HG03135 (cell line): ENCODE measurements around the gene ZMIZ1.

Source experiments
- ATAC-seq: cut with Tn5 transposase; IDR thresholded peaks from one replicate; pipeline ENCODE4 v1.9.1; 2021; ENCODE audit warnings: mild to moderate bottlenecking, moderate library complexity; ENCODE audit not compliant: unreplicated experiment

ZMIZ1 gene

DNA sequence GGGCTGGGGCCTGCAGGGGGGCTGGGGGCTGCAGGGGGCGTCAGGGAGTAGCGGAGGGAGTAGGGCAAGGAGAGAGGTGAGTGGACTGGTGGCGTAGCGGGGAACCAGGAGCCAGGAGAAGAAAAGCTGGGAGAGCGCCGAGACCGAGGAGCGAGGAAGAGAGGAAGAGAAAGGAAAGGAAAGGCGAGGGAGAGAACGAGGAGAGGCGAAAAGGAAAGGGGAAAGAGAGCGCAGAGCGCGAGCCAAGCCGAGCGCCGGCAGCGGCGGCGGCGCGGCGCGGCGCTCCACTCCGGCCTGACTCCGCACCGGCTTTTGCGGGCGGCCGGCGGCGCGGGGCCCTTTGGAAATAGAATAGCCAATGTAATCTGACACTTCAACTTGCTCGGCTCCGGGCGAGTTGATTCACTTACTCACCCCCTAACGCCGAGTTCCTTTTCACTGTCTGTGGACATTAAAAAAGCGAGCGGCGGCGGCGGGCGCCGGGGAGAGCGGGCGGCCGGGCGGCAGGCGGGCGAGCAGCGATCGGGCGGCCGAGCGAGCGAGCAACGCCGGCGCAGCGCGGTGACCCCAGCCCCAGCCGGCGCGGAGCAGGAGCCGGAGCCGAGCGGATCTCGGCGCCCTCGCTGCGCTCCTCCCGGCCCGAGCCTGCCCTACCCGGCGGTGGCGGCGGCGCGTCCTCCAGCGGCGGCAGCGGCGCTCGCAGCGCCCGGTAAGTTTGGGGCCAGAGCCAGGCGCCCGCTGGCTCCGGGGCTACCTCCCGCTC is at the start of gene ZMIZ1:
Gene ZMIZ1 (plus strand): TSS at position 405 of the 763 bp plus-strand sequence. CDS start 132,667 bp downstream, outside the sequence.
- ATAC-seq = peak; percentile 54

DNA sequence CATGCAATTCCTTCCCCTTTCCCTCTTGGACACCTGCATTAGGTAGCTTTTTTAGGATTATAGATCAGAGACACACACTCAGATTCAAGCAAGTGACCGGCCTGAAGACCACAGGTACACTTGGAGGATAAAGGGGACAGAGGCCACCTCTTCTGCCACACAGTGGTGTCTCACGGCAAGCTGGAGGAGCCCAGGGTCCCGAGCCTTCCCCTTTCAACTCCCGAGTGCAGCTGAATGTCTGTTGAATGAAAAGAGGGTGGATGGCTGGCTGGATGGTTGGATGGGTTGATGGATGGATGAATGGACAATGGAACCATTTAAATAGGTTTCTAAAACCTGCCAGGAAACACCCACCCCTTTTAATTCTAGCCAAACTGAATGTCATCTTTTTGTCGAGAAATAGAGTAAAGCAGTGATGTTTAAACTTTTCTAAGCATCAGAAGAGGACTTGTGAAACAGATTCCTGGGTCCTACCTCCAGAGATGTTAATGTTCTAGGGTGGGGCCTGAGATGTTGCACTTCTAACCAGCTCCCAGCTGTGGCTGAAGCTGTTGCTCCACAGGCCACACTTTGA is 49.2 kb upstream of the ZMIZ1 start:
- ATAC-seq = no peak

GRCh38 chr10:79020015-79020491 is 48.7 kb upstream of the ZMIZ1 start:
- ATAC-seq = no peak

GRCh38 chr10:79020605-79021004 is 48.2 kb upstream of the ZMIZ1 start:
- no peak for ATAC-seq

DNA sequence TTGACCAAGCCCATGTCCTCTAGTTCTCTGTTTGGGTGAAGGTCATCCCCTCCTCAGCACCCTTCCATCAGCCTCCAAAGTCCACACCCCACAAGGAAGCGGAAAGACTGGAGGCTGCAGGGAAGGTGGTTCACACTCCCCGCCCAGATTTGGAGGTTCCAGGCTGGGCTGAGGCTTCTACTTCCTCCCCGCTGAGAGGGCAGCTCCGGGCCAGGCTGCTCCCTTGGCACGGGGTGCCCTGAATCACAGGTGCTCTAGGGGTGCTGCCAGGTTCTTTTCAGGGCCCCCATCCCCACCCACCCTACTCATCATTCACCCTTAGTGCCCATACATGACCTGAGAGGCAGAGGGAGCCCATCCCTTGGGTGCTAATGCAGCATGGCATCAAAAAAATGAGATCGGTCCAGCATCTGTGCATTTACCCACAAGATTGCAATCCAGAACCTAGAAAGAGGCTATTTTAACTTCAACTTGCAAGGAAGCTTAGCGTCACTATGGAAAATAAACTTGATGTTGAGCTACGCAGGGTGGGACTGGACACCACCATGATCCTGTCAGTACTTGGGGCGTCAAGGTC is 47.3 kb upstream of the ZMIZ1 start:
- no peak for ATAC-seq

DNA sequence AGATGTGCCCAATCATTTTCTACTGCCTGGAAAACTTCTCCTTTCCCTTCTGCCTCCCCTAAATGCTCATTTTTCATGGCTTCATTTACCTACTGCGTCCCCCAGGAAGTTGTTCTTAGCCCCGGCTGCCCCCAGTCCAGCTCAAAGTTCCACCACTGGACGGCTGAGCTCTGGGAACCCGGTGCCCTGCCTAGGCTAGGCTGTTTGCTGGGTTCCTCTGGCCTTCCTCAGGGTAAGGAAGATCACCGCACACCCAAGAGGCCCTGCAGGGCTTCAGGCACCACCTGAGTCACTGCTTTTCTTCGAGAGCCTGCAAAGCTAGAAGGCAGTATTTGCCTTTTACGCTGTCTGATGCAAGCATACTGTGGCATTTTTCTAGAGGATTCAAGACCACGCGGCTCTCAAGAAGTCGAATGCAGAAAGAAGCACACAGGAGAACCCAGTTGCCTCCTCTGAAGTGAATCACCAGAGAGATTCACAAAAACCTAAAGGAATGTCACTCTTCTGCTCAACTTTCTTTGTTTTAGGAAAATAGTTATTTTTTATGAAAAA is 46.7 kb upstream of the ZMIZ1 start:
- no peak for ATAC-seq

GRCh38 chr10:79022565-79023230 is 46.1 kb upstream of the ZMIZ1 start:
- ATAC-seq = no peak

GRCh38 chr10:79023240-79024162 is 45.3 kb upstream of the ZMIZ1 start:
- ATAC-seq = peak; percentile 76

DNA sequence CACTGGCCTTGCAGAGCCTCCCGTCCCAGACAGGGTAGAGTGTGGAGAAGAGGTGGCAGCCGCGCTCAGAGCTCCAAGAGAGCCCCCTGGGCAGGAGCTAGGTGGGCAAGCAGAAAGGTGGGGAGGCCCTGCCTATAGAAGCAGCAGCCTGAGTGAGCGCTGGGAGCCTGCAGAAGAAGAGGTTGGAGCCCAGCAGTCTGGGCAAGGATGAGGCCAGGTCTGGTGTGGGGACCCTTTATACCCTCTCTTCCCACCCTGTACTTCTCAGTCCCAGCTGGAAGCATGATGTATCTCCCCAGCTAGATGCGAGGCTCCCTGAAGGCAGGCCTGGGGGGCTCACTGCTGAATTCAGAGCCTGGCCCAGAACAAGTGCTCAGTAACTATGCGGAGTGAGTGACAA is 44.5 kb upstream of the ZMIZ1 start:
- ATAC-seq = no peak

DNA sequence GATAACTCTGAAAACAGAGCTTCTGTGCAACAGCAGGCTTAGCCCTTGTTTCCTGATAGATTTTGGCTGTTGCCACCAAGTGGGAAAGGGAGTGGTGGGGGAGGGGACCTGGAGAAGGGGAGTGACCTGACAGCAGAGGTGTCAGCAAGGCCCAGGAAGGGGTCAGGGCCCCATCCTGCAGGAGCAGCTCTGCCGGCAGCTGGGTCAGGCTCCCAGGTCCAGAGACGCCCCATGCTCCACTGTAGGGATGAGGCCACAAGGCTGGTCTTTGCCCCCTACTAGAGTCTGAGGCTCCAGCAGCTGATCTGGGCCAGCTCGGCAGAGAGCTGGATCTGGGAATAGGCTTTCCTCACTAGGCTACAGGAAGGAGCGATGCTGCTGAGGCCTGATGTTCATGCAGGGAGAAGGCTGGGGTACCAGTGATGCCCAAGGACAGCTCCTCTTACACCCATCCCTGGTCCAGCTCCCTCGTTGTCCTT is 44.0 kb upstream of the ZMIZ1 start:
- no peak for ATAC-seq

DNA sequence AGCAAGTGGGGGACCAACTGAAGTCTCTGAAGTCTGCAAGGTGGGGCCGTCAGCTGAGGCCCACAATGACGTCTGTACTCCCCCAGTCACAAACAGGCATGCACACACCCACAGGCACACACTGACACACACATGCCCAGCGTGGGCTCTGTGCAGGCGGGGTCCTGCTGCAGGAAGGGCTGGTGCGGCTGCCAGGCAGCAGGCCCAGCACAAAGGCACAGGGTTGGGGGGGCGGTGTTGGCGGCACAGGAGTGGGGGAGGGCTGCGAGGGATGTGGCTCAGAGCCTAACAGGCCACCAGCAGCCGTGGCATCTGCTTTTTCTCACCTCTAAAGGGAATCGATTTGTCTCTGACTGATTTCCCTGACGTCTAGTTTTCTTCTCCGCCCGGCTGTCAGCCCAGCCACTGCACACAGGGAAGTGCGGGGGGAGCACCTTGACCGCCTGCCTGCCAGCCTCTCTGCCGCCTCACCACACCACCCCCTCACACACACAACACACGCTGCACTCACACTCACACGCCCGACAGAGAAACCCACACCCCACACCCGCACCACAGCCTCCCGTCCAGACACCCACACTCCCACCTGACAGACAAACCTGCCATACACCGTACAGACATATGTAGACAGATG is 43.5 kb upstream of the ZMIZ1 start:
- ATAC-seq = no peak

- ATAC-seq = no peak
Observed at GRCh38 chr10:79026341-79026761, 42.4 kb upstream of the ZMIZ1 start.

- ATAC-seq = no peak
Observed at GRCh38 chr10:79026806-79027146, 42.0 kb upstream of the ZMIZ1 start.

GRCh38 chr10:79027147-79028055 is 41.4 kb upstream of the ZMIZ1 start:
- no peak for ATAC-seq

DNA sequence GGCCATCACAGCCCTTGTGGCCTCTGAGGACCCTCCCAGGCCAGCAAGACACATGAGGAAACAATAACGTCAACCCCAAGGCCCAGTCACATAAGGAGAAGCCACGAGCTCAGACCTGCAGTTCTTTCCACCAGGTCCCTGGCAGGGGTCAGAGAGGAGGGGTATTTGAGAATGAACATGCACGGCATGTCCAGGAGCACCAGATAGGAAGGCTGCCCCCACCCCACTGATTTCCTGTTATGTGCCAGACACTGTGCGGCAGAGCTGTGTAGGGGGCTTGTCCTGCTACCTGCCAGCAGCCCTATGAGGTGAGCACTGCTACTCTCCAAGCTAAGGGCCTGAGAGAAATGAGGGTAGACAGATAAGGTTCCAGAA is 40.7 kb upstream of the ZMIZ1 start:
- no peak for ATAC-seq

DNA sequence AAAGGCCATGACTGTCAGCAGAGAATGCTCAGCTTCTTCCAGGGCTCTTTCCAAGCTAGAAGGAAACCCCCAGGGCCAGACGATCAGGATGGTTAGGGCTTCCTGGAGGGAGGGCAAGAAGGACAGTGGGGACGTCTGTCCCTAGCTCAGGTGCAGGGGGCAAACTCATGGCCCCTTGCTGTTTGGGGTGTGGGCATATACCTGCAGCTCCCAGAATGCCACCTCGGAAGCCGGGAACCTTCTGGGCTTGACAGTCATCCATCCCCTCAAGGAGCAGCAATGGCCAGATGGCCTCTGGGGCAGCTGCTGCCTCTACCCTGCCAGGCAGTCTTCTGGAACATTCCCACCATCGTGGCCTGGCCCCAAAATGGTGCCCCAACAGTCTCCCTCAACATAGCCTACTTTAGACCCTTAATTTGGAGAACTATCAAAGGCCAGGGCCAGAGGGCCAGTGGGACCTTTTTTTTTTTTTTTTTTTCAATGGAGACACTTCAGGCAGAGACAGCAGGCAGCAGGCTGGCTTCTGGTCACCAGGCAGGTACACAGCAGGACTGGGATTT is 40.2 kb upstream of the ZMIZ1 start:
- ATAC-seq = no peak

- no peak for ATAC-seq
Observed at GRCh38 chr10:79029478-79030390, 39.0 kb upstream of the ZMIZ1 start.
